Gastrocnemius medialis (tissue), 4 donors: ENCODE data around the gene PPP2R2C.

Source experiments
- POLR2A ChIP-seq, 2 donors: fragments of 450-650 bp; IDR thresholded peaks; one replicate each; pipeline ENCODE4 v1.6.1; 2017; ENCODE audit warnings: antibody characterized with exemption in 2 of 2, mild to moderate bottlenecking in 2 of 2, moderate library complexity in 2 of 2
- TF ChIP-seq, protein P1 (sequence below), 5 experiments: fragments of 450-650 bp in 3 of 5; fragments of 200-600 bp in 2 of 5; sonication (generic) in 2 of 5; IDR thresholded peaks in 4 of 5; conservative IDR thresholded peaks in 1 of 5; 1 replicate in 4 of 5; 2 replicates in 1 of 5; pipeline ENCODE4 v1.5.1; 2016 to 2019; ENCODE audit warnings: antibody characterized with exemption in 5 of 5, mild to moderate bottlenecking in 3 of 5, moderate library complexity in 3 of 5

DNA sequence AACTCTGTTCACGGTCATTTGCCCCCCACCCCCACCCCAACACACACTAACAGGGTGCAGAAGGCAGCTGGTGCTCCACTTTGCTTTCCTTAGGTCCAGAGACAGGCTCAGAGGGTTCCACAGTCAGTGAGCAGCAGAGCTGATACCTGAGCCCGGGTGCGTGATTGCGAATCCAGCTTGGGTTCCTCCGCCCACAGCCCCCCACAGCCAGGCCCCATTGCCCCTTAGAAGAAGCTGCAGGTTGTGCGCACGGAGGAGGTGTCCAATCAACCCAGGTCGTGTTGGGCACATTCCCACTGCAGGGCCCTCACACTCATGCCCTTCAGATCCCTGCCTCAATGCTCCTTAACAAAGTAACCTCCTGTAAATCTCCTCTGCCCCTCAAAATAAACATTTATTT is 117.8 kb downstream of the PPP2R2C start:
- TF ChIP-seq, protein P1, sequence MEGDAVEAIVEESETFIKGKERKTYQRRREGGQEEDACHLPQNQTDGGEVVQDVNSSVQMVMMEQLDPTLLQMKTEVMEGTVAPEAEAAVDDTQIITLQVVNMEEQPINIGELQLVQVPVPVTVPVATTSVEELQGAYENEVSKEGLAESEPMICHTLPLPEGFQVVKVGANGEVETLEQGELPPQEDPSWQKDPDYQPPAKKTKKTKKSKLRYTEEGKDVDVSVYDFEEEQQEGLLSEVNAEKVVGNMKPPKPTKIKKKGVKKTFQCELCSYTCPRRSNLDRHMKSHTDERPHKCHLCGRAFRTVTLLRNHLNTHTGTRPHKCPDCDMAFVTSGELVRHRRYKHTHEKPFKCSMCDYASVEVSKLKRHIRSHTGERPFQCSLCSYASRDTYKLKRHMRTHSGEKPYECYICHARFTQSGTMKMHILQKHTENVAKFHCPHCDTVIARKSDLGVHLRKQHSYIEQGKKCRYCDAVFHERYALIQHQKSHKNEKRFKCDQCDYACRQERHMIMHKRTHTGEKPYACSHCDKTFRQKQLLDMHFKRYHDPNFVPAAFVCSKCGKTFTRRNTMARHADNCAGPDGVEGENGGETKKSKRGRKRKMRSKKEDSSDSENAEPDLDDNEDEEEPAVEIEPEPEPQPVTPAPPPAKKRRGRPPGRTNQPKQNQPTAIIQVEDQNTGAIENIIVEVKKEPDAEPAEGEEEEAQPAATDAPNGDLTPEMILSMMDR (IDR thresholded peaks at IDR 0.05 in 4 of 5, conservative IDR thresholded peaks at IDR 0.05 in 1 of 5): no peak
- TF ChIP-seq POLR2A (IDR thresholded peaks at IDR 0.05): no peak
